Rectal smooth muscle tissue (tissue), 1 donor: Measurements from ENCODE around the gene CD9.
A peak's percentile ranks its signal among the peaks of the same experiment; 100 is the strongest.

Experiments
- H3K27ac ChIP-seq: one replicate; pipeline ENCODE4 v1.7.0; 2013; ENCODE audit warnings: low read depth, low read length, inconsistent platforms
- H3K27me3 ChIP-seq: one replicate; pipeline ENCODE4 v1.7.0; 2013; ENCODE audit warnings: low read length; ENCODE audit not compliant: control insufficient read depth, insufficient read depth
- H3K36me3 ChIP-seq: one replicate; pipeline ENCODE4 v1.7.0; 2013; ENCODE audit warnings: low read length; ENCODE audit not compliant: control insufficient read depth, insufficient read depth
- H3K4me1 ChIP-seq: one replicate; pipeline ENCODE4 v1.7.0; 2013; ENCODE audit warnings: low read length; ENCODE audit not compliant: control insufficient read depth, insufficient read depth
- H3K4me3 ChIP-seq: one replicate; pipeline ENCODE4 v1.7.0; 2013; ENCODE audit warnings: low read length
- H3K9ac ChIP-seq: one replicate; pipeline ENCODE4 v1.7.0; 2013; ENCODE audit warnings: low read length

The CD9 gene

GRCh38 chr12:6273205-6273540, 73.0 kb downstream of the CD9 start:
- Histone ChIP-seq H3K27me3 (no peaks in the 10 kb centered on the region), H3K27ac (no peak overlapping the region), H3K4me1 (peaks cover 9% of the 10 kb centered on the region), H3K9ac (no peak overlapping the region), H3K36me3 (no peaks in the 10 kb centered on the region), H3K4me3 (no peak overlapping the region)

GRCh38 chr12:6273541-6274230, 73.5 kb downstream of the CD9 start:
- no peak overlapping the region for H3K4me3 ChIP-seq
- H3K36me3 ChIP-seq: no peaks in the 10 kb centered on the region
- H3K27ac ChIP-seq: no peak overlapping the region
- no peak overlapping the region for H3K9ac ChIP-seq
- H3K4me1 ChIP-seq: peaks cover 6% of the 10 kb centered on the region
- no peaks in the 10 kb centered on the region for H3K27me3 ChIP-seq

GRCh38 chr12:6274231-6275221, 74.3 kb downstream of the CD9 start:
- H3K4me1 ChIP-seq: peaks cover 8% of the 10 kb centered on the region
- H3K4me3 ChIP-seq: no peak overlapping the region
- H3K27me3 ChIP-seq: no peaks in the 10 kb centered on the region
- no peak overlapping the region for H3K27ac ChIP-seq
- H3K9ac ChIP-seq: no peak overlapping the region
- H3K36me3 ChIP-seq: no peaks in the 10 kb centered on the region

GRCh38 chr12:6275928-6276887, 76.0 kb downstream of the CD9 start:
- H3K4me3 ChIP-seq: no peak overlapping the region
- H3K27ac ChIP-seq: no peak overlapping the region
- H3K27me3 ChIP-seq: no peaks in the 10 kb centered on the region
- no peaks in the 10 kb centered on the region for H3K36me3 ChIP-seq
- peaks cover 17% of the 10 kb centered on the region for H3K4me1 ChIP-seq
- no peak overlapping the region for H3K9ac ChIP-seq

GRCh38 chr12:6276956-6277620, 76.9 kb downstream of the CD9 start:
- Histone ChIP-seq H3K4me1 (peaks cover 17% of the 10 kb centered on the region), H3K4me3 (no peak overlapping the region), H3K27ac (no peak overlapping the region), H3K27me3 (no peaks in the 10 kb centered on the region), H3K36me3 (no peaks in the 10 kb centered on the region), H3K9ac (no peak overlapping the region)

- no peaks in the 10 kb centered on the region for H3K27me3 ChIP-seq
- H3K4me1 ChIP-seq: peaks cover 17% of the 10 kb centered on the region
- no peaks in the 10 kb centered on the region for H3K36me3 ChIP-seq
- peak overlapping the region; percentile 48 for H3K4me3 ChIP-seq
- no peak overlapping the region for H3K9ac ChIP-seq
- peak overlapping the region; percentile 94 for H3K27ac ChIP-seq
Observed at GRCh38 chr12:6277982-6278438, 77.8 kb downstream of the CD9 start.

- H3K9ac ChIP-seq: peak overlapping the region; percentile 17
- no peaks in the 10 kb centered on the region for H3K27me3 ChIP-seq
- H3K27ac ChIP-seq: peak overlapping the region; percentile 94
- peaks cover 17% of the 10 kb centered on the region for H3K4me1 ChIP-seq
- no peaks in the 10 kb centered on the region for H3K36me3 ChIP-seq
- H3K4me3 ChIP-seq: peak overlapping the region; percentile 48
Observed at GRCh38 chr12:6278439-6279255, 78.4 kb downstream of the CD9 start.

GRCh38 chr12:6279256-6279628, 79.0 kb downstream of the CD9 start:
- Histone ChIP-seq H3K9ac (no peak overlapping the region), H3K4me1 (peaks cover 17% of the 10 kb centered on the region), H3K27ac (peak overlapping the region; percentile 83), H3K4me3 (peak overlapping the region; percentile 28), H3K27me3 (no peaks in the 10 kb centered on the region), H3K36me3 (no peaks in the 10 kb centered on the region)

GRCh38 chr12:6279631-6280030, 79.4 kb downstream of the CD9 start:
- no peaks in the 10 kb centered on the region for H3K27me3 ChIP-seq
- peaks cover 17% of the 10 kb centered on the region for H3K4me1 ChIP-seq
- H3K9ac ChIP-seq: no peak overlapping the region
- H3K27ac ChIP-seq: peak overlapping the region; percentile 83
- no peaks in the 10 kb centered on the region for H3K36me3 ChIP-seq
- H3K4me3 ChIP-seq: no peak overlapping the region

- Histone ChIP-seq H3K36me3 (no peaks in the 10 kb centered on the region), H3K27ac (peak overlapping the region; percentile 83), H3K4me3 (no peak overlapping the region), H3K4me1 (peaks cover 17% of the 10 kb centered on the region), H3K27me3 (no peaks in the 10 kb centered on the region), H3K9ac (no peak overlapping the region)
Observed at GRCh38 chr12:6280053-6280469, 79.9 kb downstream of the CD9 start.

- Histone ChIP-seq H3K4me3 (no peak overlapping the region), H3K9ac (no peak overlapping the region), H3K4me1 (peaks cover 17% of the 10 kb centered on the region), H3K36me3 (no peaks in the 10 kb centered on the region), H3K27me3 (no peaks in the 10 kb centered on the region), H3K27ac (peak overlapping the region; percentile 83)
Observed at GRCh38 chr12:6280672-6281071, 80.5 kb downstream of the CD9 start.
